Activated CD4-positive, alpha-beta T cell treated with anti-CD3 and anti-CD28 coated beads, Interleukin-2, amount 50 U/mL, for 1 hour (primary cell): Measurements from ENCODE around the gene MGAM2.

Experiments
- DNase-seq: peaks from one replicate; pipeline ENCODE4 v3.0.0-alpha.2; 2020

Gene MGAM2

GRCh38 chr7:142180426-142180825 lies 68.9 kb downstream of the MGAM2 start:
- DNase-seq, result no peak

DNA sequence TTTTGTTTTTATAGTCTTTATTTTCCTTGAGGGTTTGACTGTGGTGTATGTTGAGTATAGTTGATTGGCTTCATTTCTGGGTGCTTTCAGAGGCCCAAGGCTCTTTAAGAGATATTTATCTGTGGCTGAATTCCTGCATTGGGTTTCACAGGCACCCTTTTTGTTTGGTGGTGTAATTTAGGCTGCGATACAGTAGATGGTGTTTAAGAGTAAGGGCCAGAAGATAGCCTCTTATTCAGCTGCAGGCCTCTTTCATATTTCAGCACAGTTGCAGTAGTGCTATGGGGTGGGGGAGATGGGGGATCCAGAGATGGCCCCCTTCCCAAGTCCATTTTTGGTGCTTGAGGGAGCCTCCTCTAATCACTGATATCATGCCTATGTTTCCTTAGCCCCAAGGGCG lies 69.7 kb downstream of the MGAM2 start:
- no peak for DNase-seq

DNA sequence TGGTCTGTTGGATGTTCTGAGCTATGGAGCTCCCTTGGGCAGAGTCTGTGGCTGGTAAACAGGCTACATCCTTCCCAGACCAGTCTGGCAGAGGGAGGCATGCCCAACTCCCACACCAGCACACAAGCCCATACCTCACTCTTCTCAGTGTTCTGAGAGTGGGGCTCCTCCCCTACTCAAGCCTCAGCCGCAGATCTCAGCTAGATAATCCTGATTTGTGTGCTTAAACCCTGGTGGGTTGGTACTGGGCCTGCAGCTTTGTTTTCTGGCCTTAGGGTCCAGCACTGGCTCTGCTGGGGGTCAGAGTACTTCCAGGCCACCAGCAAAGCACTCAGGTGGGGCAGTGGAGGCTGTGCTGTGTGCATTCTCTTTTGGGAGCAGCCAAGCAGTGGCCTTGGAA lies 70.4 kb downstream of the MGAM2 start:
- no peak for DNase-seq

GRCh38 chr7:142185069-142185468 lies 73.6 kb downstream of the MGAM2 start:
- no peak for DNase-seq

GRCh38 chr7:142185801-142186200 lies 74.3 kb downstream of the MGAM2 start:
- no peak for DNase-seq

GRCh38 chr7:142188154-142188553 lies 76.6 kb downstream of the MGAM2 start:
- DNase-seq, result no peak

DNA sequence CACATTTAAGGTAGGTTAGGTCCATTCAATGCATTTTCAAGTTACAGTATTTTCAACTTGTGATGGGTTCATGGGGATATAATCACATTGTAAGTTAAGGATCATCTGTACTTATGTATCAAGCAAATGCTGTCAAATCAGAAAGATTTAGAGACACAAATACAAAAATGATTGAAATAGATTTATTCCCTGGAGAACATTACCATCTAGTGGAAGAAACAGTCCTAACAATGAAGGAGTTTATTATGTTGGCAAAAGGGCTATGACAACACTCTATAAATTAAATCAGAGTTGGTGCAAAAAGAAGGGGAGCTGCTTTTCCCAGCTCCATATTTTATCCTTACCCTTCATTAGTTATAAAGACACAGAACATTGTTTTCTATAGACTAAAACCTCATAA lies 77.3 kb downstream of the MGAM2 start:
- no peak for DNase-seq

GRCh38 chr7:142194201-142194600 lies 82.7 kb downstream of the MGAM2 start:
- no peak for DNase-seq

GRCh38 chr7:142196066-142196840 lies 84.7 kb downstream of the MGAM2 start:
- DNase-seq, result no peak

DNA sequence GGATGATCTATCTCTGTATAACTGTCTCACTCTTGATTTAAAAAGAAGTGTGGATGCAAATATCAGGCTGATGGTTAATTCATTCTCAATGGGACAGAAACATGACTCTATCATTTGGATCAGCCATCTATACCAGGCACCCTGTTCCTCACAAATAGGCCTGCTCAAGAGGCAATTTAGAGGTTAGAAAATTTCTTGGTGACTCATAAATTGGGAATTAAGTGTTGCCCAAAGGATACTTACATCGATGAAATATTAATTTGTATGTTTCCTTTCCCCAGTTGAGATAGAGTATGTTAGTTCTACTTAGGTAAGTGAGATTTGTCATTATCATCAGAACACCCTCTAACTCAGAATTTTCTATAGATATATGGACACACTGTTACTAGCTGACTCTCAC lies 88.7 kb downstream of the MGAM2 start:
- DNase-seq, result no peak

DNA sequence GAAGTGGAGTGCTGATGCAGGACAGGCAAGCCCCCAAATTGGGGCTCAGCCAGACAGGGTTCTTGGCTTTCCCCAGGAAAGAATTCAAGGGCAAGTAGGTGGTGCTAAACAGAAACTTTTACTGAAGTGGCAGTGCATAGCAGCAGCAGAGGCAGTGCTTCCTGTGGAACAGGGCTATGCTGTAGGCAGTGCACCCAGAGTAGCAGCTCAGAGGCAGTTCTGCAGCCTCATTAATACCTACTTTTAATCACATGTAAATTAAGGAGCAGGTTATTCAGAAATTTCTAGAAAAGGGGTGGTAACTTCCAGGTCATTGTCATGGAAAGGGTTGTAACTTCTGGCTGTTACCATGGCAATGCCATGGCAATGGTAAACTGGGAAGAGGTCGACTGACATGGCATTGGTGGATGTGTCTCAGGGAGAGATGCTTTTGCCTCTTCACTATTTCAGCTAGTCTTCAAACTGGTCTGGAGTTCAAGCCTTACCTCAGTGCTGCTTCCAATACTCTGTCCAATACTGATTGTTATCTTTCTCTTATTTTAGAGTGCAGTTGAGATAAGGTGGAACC lies 117.1 kb downstream of the MGAM2 start:
- no peak for DNase-seq

- DNase-seq, result no peak
These were observed 120.2 kb downstream of the MGAM2 start for GRCh38 chr7:142231716-142232115.

GRCh38 chr7:142240546-142240945 lies 129.0 kb downstream of the MGAM2 start:
- no peak for DNase-seq

GRCh38 chr7:142243823-142244222 lies 132.3 kb downstream of the MGAM2 start:
- no peak for DNase-seq

GRCh38 chr7:142248166-142249160 lies 136.9 kb downstream of the MGAM2 start:
- DNase-seq, result no peak

DNA sequence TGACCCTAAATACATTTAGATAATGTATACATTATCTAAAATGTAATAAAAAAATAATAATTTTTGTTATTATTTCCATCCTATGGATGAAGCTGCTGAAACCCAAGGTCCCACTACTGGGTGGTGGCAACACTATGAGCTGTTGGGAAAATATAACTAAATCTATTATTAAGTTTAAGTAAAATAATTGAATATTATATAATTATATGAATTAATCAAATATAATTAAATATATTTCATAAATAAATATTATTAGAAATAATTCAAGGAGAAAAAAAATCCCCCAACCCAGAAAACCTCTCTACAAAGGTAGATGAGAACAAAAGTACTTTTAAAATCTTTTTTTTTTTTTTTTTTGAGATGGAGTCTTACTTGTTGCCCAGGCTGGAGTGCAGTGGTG lies 138.4 kb downstream of the MGAM2 start:
- DNase-seq, result no peak

DNA sequence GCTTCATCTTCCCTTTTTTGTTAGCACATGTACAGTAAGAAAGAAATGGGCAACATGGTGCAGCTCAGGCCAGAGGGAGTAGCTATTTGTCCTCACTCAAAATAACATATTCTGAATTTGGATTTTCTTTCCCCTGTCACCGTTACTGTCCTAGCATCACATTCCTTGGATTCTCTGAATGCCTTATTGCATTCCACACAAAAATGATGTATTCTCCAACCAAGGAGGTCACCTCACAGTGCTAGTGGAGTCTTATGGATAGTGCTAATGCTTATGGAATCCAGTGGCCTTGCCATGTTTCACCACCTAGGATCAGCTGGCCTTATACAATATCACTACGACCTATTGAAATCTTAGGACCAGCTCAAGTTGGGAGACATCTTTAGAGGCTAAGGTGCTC lies 139.2 kb downstream of the MGAM2 start:
- DNase-seq, result no peak

DNA sequence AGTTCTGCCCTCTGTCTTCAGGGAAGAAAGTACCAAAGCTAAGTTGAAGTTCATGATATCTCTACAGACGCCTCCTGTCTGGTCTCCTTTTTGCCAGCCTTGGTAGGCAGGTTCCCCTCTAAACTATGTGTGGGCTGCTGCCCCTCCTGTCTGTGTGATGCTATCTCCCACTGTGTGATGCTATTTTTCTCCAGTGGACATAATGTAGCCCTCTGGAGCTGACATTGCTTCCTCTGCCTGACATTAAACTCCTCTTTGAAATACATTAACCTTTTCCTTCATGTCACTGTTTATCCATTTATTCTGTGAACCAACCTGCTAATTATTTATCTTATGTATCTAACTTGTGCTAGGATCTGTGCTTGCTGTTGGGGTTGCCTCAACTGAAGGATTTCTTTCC lies 146.4 kb downstream of the MGAM2 start, which contains the start of gene PRSS58:
Gene PRSS58, minus strand, starts transcription at position 101 of the 400 bp plus-strand sequence. CDS start 351 bp downstream, outside the sequence.
- no peak for DNase-seq

GRCh38 chr7:142263598-142264380 lies 152.3 kb downstream of the MGAM2 start:
- DNase-seq, result no peak
